ENCODE results near the gene SLC7A10.

Gene SLC7A10

GRCh38 chr19:33255781-33256180 lies 30.1 kb upstream of the SLC7A10 start:
- in situ Hi-C loops (cut with HindIII; ENCODE audit: low sequenced_read_pairs): no loop called here

GRCh38 chr19:33254245-33254824 lies 28.7 kb upstream of the SLC7A10 start:
- in situ Hi-C loops (cut with HindIII; ENCODE audit: low sequenced_read_pairs): no loop called here

- in situ Hi-C loops (cut with HindIII; ENCODE audit: low sequenced_read_pairs): no loop called here
Measured at GRCh38 chr19:33252971-33253370, 27.3 kb upstream of the SLC7A10 start.

- in situ Hi-C loops (cut with HindIII; ENCODE audit: low sequenced_read_pairs): no loop called here
Measured at GRCh38 chr19:33252418-33252962, 26.8 kb upstream of the SLC7A10 start.

- in situ Hi-C loops (cut with HindIII; ENCODE audit: low sequenced_read_pairs): no loop called here
Measured at GRCh38 chr19:33251526-33252090, 26.0 kb upstream of the SLC7A10 start.

GRCh38 chr19:33251076-33251475 lies 25.4 kb upstream of the SLC7A10 start:
- in situ Hi-C loops (cut with HindIII; ENCODE audit: low sequenced_read_pairs): no loop called here

- in situ Hi-C loops (cut with HindIII; ENCODE audit: low sequenced_read_pairs): no loop called here
Measured at GRCh38 chr19:33250500-33250899, 24.9 kb upstream of the SLC7A10 start.

- in situ Hi-C loops (cut with HindIII; ENCODE audit: low sequenced_read_pairs): loop anchor here (10.0 kb wide), 1 partner anchor 515 kb away; no protein-coding TSS in a partner anchor
Measured at GRCh38 chr19:33249740-33250366, 24.2 kb upstream of the SLC7A10 start.

GRCh38 chr19:33248954-33249613 lies 23.4 kb upstream of the SLC7A10 start:
- in situ Hi-C loops (cut with HindIII; ENCODE audit: low sequenced_read_pairs): loop anchor here (10.0 kb wide), 1 partner anchor 516 kb away; no protein-coding TSS in a partner anchor

- in situ Hi-C loops (cut with HindIII; ENCODE audit: low sequenced_read_pairs): loop anchor here (10.0 kb wide), 1 partner anchor 516 kb away; no protein-coding TSS in a partner anchor
Measured at GRCh38 chr19:33248553-33248953, 22.9 kb upstream of the SLC7A10 start.

GRCh38 chr19:33248104-33248503 lies 22.5 kb upstream of the SLC7A10 start:
- in situ Hi-C loops (cut with HindIII; ENCODE audit: low sequenced_read_pairs): loop anchor here (10.0 kb wide), 1 partner anchor 517 kb away; no protein-coding TSS in a partner anchor

- in situ Hi-C loops (cut with HindIII; ENCODE audit: low sequenced_read_pairs): loop anchor here (10.0 kb wide), 1 partner anchor 517 kb away; no protein-coding TSS in a partner anchor
Measured at GRCh38 chr19:33247441-33247819, 21.8 kb upstream of the SLC7A10 start.

GRCh38 chr19:33246709-33247440 lies 21.2 kb upstream of the SLC7A10 start:
- in situ Hi-C loops (cut with HindIII; ENCODE audit: low sequenced_read_pairs): loop anchor here (10.0 kb wide), 1 partner anchor 518 kb away; no protein-coding TSS in a partner anchor

- in situ Hi-C loops (cut with HindIII; ENCODE audit: low sequenced_read_pairs): loop anchor here (10.0 kb wide), 1 partner anchor 519 kb away; no protein-coding TSS in a partner anchor
Measured at GRCh38 chr19:33245948-33246708, 20.5 kb upstream of the SLC7A10 start.

- in situ Hi-C loops (cut with HindIII; ENCODE audit: low sequenced_read_pairs): loop anchor here (5.0 to 10.0 kb wide), 2 partner anchors 174 to 522 kb away; no protein-coding TSS in a partner anchor
Measured at GRCh38 chr19:33242911-33243310, 17.3 kb upstream of the SLC7A10 start.

GRCh38 chr19:33242131-33242530 lies 16.5 kb upstream of the SLC7A10 start:
- in situ Hi-C loops (cut with HindIII; ENCODE audit: low sequenced_read_pairs): loop anchor here (5.0 to 10.0 kb wide), 2 partner anchors 175 to 523 kb away; no protein-coding TSS in a partner anchor

- in situ Hi-C loops (cut with HindIII; ENCODE audit: low sequenced_read_pairs): loop anchor here (5.0 to 10.0 kb wide), 2 partner anchors 176 to 523 kb away; no protein-coding TSS in a partner anchor
Measured at GRCh38 chr19:33241530-33242101, 16.0 kb upstream of the SLC7A10 start.

- in situ Hi-C loops (cut with HindIII; ENCODE audit: low sequenced_read_pairs): loop anchor here (5.0 to 10.0 kb wide), 2 partner anchors 176 to 524 kb away; no protein-coding TSS in a partner anchor
Measured at GRCh38 chr19:33241091-33241529, 15.5 kb upstream of the SLC7A10 start.
